ENCODE measurements around the gene COMMD3.
A peak's percentile ranks its signal among the peaks of the same experiment; 100 is the strongest.

Gene COMMD3

DNA sequence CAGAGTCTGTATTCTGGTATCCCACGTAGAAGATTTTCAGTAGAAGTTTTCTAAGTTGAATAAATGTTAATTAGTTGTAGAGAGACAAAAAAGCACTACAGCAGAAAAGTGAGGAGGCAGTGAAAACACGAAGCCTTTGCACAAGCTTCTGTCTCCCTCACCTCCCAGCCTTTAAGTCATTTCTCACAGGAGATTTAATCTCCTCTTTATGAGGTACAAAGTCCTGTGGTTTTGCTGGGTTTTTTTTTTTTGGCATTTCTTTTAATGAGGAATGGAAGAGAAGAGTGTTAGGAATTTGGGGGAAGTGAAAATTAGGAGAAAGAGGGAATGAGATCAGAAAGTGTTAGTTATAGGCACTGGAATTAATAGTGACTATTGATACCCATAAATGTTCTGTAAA is 50.6 kb downstream of the COMMD3 start:
- DNase-seq (ENCODE audit: low read depth): no peak

DNA sequence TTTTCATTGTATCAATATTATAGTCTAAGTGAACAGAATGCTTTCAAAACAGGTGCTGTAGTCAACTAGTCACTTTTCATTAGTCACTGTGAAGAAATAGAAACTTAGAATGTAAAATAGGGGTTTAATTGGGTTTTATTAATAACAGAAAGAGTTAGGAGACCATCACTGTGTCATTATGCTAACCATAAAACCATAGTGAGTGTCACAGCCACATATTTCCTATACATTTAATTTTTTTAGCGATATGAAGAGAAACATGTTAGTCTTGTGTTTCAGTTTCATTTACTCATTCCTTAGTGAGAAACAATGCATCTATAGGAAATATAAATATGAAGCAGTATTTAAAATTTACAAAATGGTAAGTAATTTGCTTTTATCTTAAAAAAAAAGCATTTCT is 51.3 kb downstream of the COMMD3 start:
- no peak for DNase-seq (ENCODE audit: low read depth)

- no peak for DNase-seq (ENCODE audit: low read depth)
These were observed 52.2 kb downstream of the COMMD3 start for GRCh38 chr10:22368402-22368801.

- no peak for DNase-seq (ENCODE audit: low read depth)
These were observed 52.8 kb downstream of the COMMD3 start for GRCh38 chr10:22368981-22369380.

DNA sequence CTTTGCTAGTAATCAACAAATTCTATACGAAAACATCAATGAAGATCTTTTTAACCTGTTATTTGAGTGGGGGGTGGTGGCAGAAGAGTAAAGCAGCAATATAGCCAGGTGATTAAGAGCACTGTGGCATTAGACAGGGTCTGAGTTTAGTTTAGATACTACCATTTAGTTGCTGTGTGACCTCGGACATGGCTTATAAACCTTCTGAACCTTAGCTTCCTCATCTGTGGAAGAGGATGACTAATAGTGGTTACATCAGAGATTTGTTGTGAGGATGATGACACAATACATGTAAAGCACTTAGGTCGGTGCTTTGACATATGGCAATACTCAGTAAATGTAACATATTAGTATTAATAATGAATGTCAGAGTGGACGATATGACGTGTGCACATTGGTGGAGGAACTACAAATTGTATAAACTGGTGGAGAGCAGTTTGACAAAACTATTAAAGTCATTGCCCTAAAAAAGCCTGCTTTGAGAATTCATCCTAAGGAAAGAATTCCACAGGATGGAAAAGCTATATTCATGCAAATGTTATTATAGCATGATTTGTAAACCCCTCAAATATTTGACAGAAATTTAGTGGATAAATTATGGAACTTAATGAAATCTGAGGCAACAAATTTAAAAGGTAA is 53.4 kb downstream of the COMMD3 start:
- peak; percentile 55 for DNase-seq (ENCODE audit: low read depth)

All from ELR (cell line).